ENCODE data around the gene STXBP4.

Gene STXBP4

GRCh38 chr17:54932711-54933110, 35.9 kb upstream of the STXBP4 start:
- TF ChIP-seq, protein P1, sequence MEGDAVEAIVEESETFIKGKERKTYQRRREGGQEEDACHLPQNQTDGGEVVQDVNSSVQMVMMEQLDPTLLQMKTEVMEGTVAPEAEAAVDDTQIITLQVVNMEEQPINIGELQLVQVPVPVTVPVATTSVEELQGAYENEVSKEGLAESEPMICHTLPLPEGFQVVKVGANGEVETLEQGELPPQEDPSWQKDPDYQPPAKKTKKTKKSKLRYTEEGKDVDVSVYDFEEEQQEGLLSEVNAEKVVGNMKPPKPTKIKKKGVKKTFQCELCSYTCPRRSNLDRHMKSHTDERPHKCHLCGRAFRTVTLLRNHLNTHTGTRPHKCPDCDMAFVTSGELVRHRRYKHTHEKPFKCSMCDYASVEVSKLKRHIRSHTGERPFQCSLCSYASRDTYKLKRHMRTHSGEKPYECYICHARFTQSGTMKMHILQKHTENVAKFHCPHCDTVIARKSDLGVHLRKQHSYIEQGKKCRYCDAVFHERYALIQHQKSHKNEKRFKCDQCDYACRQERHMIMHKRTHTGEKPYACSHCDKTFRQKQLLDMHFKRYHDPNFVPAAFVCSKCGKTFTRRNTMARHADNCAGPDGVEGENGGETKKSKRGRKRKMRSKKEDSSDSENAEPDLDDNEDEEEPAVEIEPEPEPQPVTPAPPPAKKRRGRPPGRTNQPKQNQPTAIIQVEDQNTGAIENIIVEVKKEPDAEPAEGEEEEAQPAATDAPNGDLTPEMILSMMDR (IDR thresholded peaks at IDR 0.05; ENCODE audit: unreplicated experiment in 3 of 3) = no peak
- H3K4me3 Mint-ChIP-seq = no peak overlapping the region
- no peaks in the 10 kb centered on the region for H3K27me3 Mint-ChIP-seq (ENCODE audit: low read depth)
- no peaks in the 10 kb centered on the region for H3K9me3 Mint-ChIP-seq
- no peaks in the 10 kb centered on the region for H3K4me1 Mint-ChIP-seq
- H3K36me3 Mint-ChIP-seq (ENCODE audit: low read depth) = peaks cover 36% of the 10 kb centered on the region
- no peak overlapping the region for H3K27ac Mint-ChIP-seq

- no peak overlapping the region for H3K27ac Mint-ChIP-seq
- peaks cover 33% of the 10 kb centered on the region for H3K36me3 Mint-ChIP-seq (ENCODE audit: low read depth)
- TF ChIP-seq, protein P1 (IDR thresholded peaks at IDR 0.05; ENCODE audit: unreplicated experiment in 3 of 3) = no peak
- H3K4me3 Mint-ChIP-seq = no peak overlapping the region
- no peaks in the 10 kb centered on the region for H3K9me3 Mint-ChIP-seq
- no peaks in the 10 kb centered on the region for H3K4me1 Mint-ChIP-seq
- no peaks in the 10 kb centered on the region for H3K27me3 Mint-ChIP-seq (ENCODE audit: low read depth)
Measured at GRCh38 chr17:54933921-54934320, 34.6 kb upstream of the STXBP4 start.

- TF ChIP-seq, protein P1 (IDR thresholded peaks at IDR 0.05; ENCODE audit: unreplicated experiment in 3 of 3) = no peak
- Mint-ChIP-seq H3K4me1 (no peaks in the 10 kb centered on the region), H3K27ac (no peak overlapping the region), H3K27me3 (ENCODE audit: low read depth) (no peaks in the 10 kb centered on the region), H3K36me3 (ENCODE audit: low read depth) (peaks cover 33% of the 10 kb centered on the region), H3K9me3 (no peaks in the 10 kb centered on the region), H3K4me3 (no peak overlapping the region)
Measured at GRCh38 chr17:54935471-54935870, 33.1 kb upstream of the STXBP4 start.

DNA sequence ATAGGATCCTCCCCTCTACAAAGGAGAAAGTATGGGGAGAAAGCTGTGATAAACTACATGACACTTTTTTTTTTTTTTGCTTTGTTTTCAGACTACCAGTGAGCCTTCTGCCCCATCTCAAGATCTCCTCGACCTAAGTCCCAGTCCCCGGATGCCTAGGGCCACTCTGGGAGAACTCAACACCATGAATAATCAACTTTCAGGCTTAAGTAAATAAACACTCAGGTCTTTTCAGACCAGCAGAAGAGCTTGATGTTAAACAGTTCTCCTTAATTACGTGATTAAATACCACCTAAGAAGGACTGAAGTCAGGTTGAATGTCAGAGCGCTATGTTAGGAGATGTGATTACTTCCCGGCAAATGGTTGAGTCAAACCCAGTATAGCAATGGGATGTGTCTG, 31.5 kb upstream of the STXBP4 start:
- TF ChIP-seq, protein P1 (IDR thresholded peaks at IDR 0.05; ENCODE audit: unreplicated experiment in 3 of 3) = no peak
- Mint-ChIP-seq H3K27ac (no peak overlapping the region), H3K27me3 (ENCODE audit: low read depth) (no peaks in the 10 kb centered on the region), H3K4me1 (no peaks in the 10 kb centered on the region), H3K9me3 (no peaks in the 10 kb centered on the region), H3K4me3 (no peak overlapping the region), H3K36me3 (ENCODE audit: low read depth) (peaks cover 30% of the 10 kb centered on the region)

DNA sequence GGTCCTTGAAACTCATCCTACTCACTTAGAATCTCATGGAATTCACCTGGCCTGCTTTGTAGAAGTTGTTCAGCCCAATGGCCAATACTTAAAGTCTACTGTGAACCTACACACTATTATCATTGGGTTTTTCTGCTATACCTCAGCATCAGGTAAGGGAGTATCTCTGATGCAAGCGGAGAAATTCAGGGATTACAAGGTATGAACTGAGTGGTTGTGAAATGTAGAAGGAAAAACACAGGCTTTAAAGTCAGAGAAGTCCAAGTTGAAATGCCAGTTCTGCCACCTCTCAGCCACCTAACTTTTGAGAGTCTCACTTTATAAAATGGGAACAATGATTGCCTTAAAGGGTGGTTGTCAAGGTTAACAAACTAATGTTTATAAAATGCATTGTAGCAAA, 31.1 kb upstream of the STXBP4 start:
- H3K4me1 Mint-ChIP-seq = no peaks in the 10 kb centered on the region
- H3K9me3 Mint-ChIP-seq = no peaks in the 10 kb centered on the region
- no peaks in the 10 kb centered on the region for H3K27me3 Mint-ChIP-seq (ENCODE audit: low read depth)
- TF ChIP-seq, protein P1 (IDR thresholded peaks at IDR 0.05; ENCODE audit: unreplicated experiment in 3 of 3) = no peak
- H3K36me3 Mint-ChIP-seq (ENCODE audit: low read depth) = peaks cover 28% of the 10 kb centered on the region
- H3K27ac Mint-ChIP-seq = no peak overlapping the region
- no peak overlapping the region for H3K4me3 Mint-ChIP-seq

GRCh38 chr17:54941285-54941684, 27.3 kb upstream of the STXBP4 start:
- no peak overlapping the region for H3K4me3 Mint-ChIP-seq
- H3K4me1 Mint-ChIP-seq = no peaks in the 10 kb centered on the region
- H3K36me3 Mint-ChIP-seq (ENCODE audit: low read depth) = peaks cover 18% of the 10 kb centered on the region
- no peaks in the 10 kb centered on the region for H3K9me3 Mint-ChIP-seq
- TF ChIP-seq, protein P1 (IDR thresholded peaks at IDR 0.05; ENCODE audit: unreplicated experiment in 3 of 3) = no peak
- no peaks in the 10 kb centered on the region for H3K27me3 Mint-ChIP-seq (ENCODE audit: low read depth)
- H3K27ac Mint-ChIP-seq = no peak overlapping the region

Measured in nephron (organoid).